GM12865 (cell line): ENCODE results near the gene UBE2D2.
"Not testable (repeated sequence)": the region's sequence is repeated elsewhere in the genome, so short reads cannot be mapped to it uniquely, and the experiment has no call there.

Experiments
- DNase-seq: peaks from one replicate; pipeline ENCODE4 v3.0.0; 2010; ENCODE audit warnings: low read depth
- H3K4me3 ChIP-seq: 2 replicates; pipeline ENCODE4 v1.5.1; 2011; ENCODE audit warnings: mild to moderate bottlenecking, low read depth, low read length, control low read depth
- CTCF ChIP-seq: IDR thresholded peaks from 2 replicates; pipeline ENCODE4 v1.5.1; 2011; ENCODE audit warnings: low read length, control low read depth, low read depth, inconsistent platforms; ENCODE audit not compliant: insufficient read depth; ENCODE audit errors: missing control alignments

UBE2D2 gene

GRCh38 chr5:139560752-139561654 lies at the start of gene UBE2D2:
Gene UBE2D2 (plus strand): TSS chr5:139561339. CDS start chr5:139561792, 453 bp downstream.
- peak within 1 kb of the TSS; percentile 90 for H3K4me3 ChIP-seq
- no peak for TF ChIP-seq CTCF
- DNase-seq: peak; percentile 100

- H3K4me3 ChIP-seq: no peak overlapping the region
- DNase-seq: no peak
- TF ChIP-seq CTCF: peak; percentile 6
Observed at GRCh38 chr5:139512786-139513390, 48.3 kb upstream of the UBE2D2 start.

- DNase-seq: peak; percentile 87
- TF ChIP-seq CTCF: peak; percentile 76
- not testable (repeated sequence) for H3K4me3 ChIP-seq
Observed at GRCh38 chr5:139513434-139513833, 47.7 kb upstream of the UBE2D2 start.

GRCh38 chr5:139513852-139514485 lies 47.2 kb upstream of the UBE2D2 start:
- DNase-seq: no peak
- no peak for TF ChIP-seq CTCF

GRCh38 chr5:139514486-139514856 lies 46.7 kb upstream of the UBE2D2 start:
- H3K4me3 ChIP-seq: no peak overlapping the region
- TF ChIP-seq CTCF: no peak
- no peak for DNase-seq

More at GRCh38 chr5:139513852-139514485, 47.2 kb upstream of the UBE2D2 start:
- no peak overlapping the region for H3K4me3 ChIP-seq

- H3K4me3 ChIP-seq: peak overlapping the region; percentile 77
- TF ChIP-seq CTCF: peak; percentile 97
- peak; percentile 93 for DNase-seq
Observed at GRCh38 chr5:139517683-139518564, 43.2 kb upstream of the UBE2D2 start.
